Measurements from ENCODE around the gene ULK3. TPM values are rescaled to one million over a fixed set of nuclear protein-coding genes. Genes with fewer than 3 reads are reported as not detected.

The ULK3 gene
- total RNA-seq, 2 experiments from 2014 or later = 37.8 to 38.9 TPM

GRCh38 chr15:74825866-74826265 lies 17.1 kb downstream of the ULK3 start:
- ATAC-seq (ENCODE audit: poor library complexity) (no peak), DNase-seq (no peak)
- Mint-ChIP-seq H3K27me3 (peaks cover 33% of the 10 kb centered on the region), H3K4me3 (no peak overlapping the region), H3K4me1 (ENCODE audit: low read depth) (no peaks in the 10 kb centered on the region), H3K27ac (no peak overlapping the region), H3K9me3 (no peaks in the 10 kb centered on the region), H3K36me3 (ENCODE audit: low read depth) (no peaks in the 10 kb centered on the region)
- intact Hi-C loops (cut with DNase I, micrococcal nuclease) = loop anchor here in 1 of 2 experiments (2.0 kb wide), 1 partner anchor 169 kb away; the partner anchor contains the start of gene SCAMP5
- H3K4me1 ChIP-seq (ENCODE audit: insufficient read depth, low read length) = peaks cover 6% of the 10 kb centered on the region
- H3K27ac ChIP-seq (ENCODE audit: low read depth in 1 of 2, low read length in 2 of 2) = no peak overlapping the region
- no peak overlapping the region for H3K4me3 ChIP-seq (ENCODE audit: low read length)
- H3K9me3 ChIP-seq (ENCODE audit: control insufficient read depth in 1 of 2, insufficient read depth in 1 of 2, low read length in 2 of 2) = peaks cover 0 to 8% of the 10 kb centered on the region in 2 experiments
- ChIA-PET CTCF (interaction anchor here (1.0 kb wide), 1 partner anchor 32 kb away, joined by 5 read pairs; no protein-coding TSS in a partner anchor), POLR2A (no interaction called here)
- no peak for TF ChIP-seq CTCF (IDR thresholded peaks at IDR 0.05)
- H3K36me3 ChIP-seq (ENCODE audit: insufficient read depth, low read length) = no peaks in the 10 kb centered on the region
- H3K27me3 ChIP-seq (ENCODE audit: control insufficient read depth in 1 of 2, insufficient read depth in 2 of 2, low read length in 2 of 2) = peaks cover 20% of the 10 kb centered on the region in 2 experiments

- Mint-ChIP-seq H3K27ac (no peak overlapping the region), H3K27me3 (peaks cover 33% of the 10 kb centered on the region), H3K36me3 (ENCODE audit: low read depth) (no peaks in the 10 kb centered on the region), H3K9me3 (no peaks in the 10 kb centered on the region), H3K4me3 (no peak overlapping the region), H3K4me1 (ENCODE audit: low read depth) (no peaks in the 10 kb centered on the region)
- Histone ChIP-seq H3K4me3 (ENCODE audit: low read length) (no peak overlapping the region), H3K36me3 (ENCODE audit: insufficient read depth, low read length) (no peaks in the 10 kb centered on the region), H3K27me3 (ENCODE audit: control insufficient read depth in 1 of 2, insufficient read depth in 2 of 2, low read length in 2 of 2) (peaks cover 20% of the 10 kb centered on the region in 2 experiments), H3K4me1 (ENCODE audit: insufficient read depth, low read length) (peaks cover 6% of the 10 kb centered on the region), H3K27ac (ENCODE audit: low read depth in 1 of 2, low read length in 2 of 2) (no peak overlapping the region), H3K9me3 (ENCODE audit: control insufficient read depth in 1 of 2, insufficient read depth in 1 of 2, low read length in 2 of 2) (peaks cover 0 to 8% of the 10 kb centered on the region in 2 experiments)
- no peak for TF ChIP-seq CTCF (IDR thresholded peaks at IDR 0.05)
- intact Hi-C loops (cut with DNase I, micrococcal nuclease) = no loop called here
- DNase-seq (no peak), ATAC-seq (ENCODE audit: poor library complexity) (no peak)
- ChIA-PET CTCF (no interaction called here), POLR2A (no interaction called here)
These were observed 18.0 kb downstream of the ULK3 start for GRCh38 chr15:74824976-74825375.

GRCh38 chr15:74823324-74823723 lies 19.6 kb downstream of the ULK3 start:
- Histone ChIP-seq H3K9me3 (ENCODE audit: control insufficient read depth in 1 of 2, insufficient read depth in 1 of 2, low read length in 2 of 2) (peaks cover 0 to 8% of the 10 kb centered on the region in 2 experiments), H3K36me3 (ENCODE audit: insufficient read depth, low read length) (no peaks in the 10 kb centered on the region), H3K4me3 (ENCODE audit: low read length) (no peak overlapping the region), H3K4me1 (ENCODE audit: insufficient read depth, low read length) (peaks cover 16% of the 10 kb centered on the region), H3K27me3 (ENCODE audit: control insufficient read depth in 1 of 2, insufficient read depth in 2 of 2, low read length in 2 of 2) (peaks cover 12 to 21% of the 10 kb centered on the region in 2 experiments), H3K27ac (ENCODE audit: low read depth in 1 of 2, low read length in 2 of 2) (no peak overlapping the region)
- ChIA-PET POLR2A (no interaction called here), CTCF (no interaction called here)
- intact Hi-C loops (cut with DNase I, micrococcal nuclease) = no loop called here
- H3K4me1 Mint-ChIP-seq (ENCODE audit: low read depth) = no peaks in the 10 kb centered on the region
- DNase-seq (no peak), ATAC-seq (ENCODE audit: poor library complexity) (no peak)
- no peak overlapping the region for H3K4me3 Mint-ChIP-seq
- no peaks in the 10 kb centered on the region for H3K9me3 Mint-ChIP-seq
- no peaks in the 10 kb centered on the region for H3K36me3 Mint-ChIP-seq (ENCODE audit: low read depth)
- peaks cover 25% of the 10 kb centered on the region for H3K27me3 Mint-ChIP-seq
- no peak for TF ChIP-seq CTCF (IDR thresholded peaks at IDR 0.05)
- H3K27ac Mint-ChIP-seq = no peak overlapping the region

All from CD4-positive, alpha-beta T cell (primary cell).